Neural cell (in vitro differentiated cells): ENCODE data around the gene DLG2. TPM values are rescaled to one million over a fixed set of nuclear protein-coding genes. Genes with fewer than 3 reads are reported as not detected.

Source experiments
- H2AFZ ChIP-seq: fragments of 200-600, 300-800 bp; sonication (generic), shearing (Covaris generic); 2 replicates; pipeline ENCODE4 v1.6.0; 2014; ENCODE audit warnings: low read depth, mild to moderate bottlenecking, antibody characterized with exemption, low read length, moderate library complexity
- H3F3A ChIP-seq: fragments of 200-600 bp; shearing (Covaris generic); 2 replicates; pipeline ENCODE4 v1.6.1; 2016; ENCODE audit warnings: mild to moderate bottlenecking, moderate library complexity, mixed read lengths, antibody characterized with exemption, low read length; ENCODE audit not compliant: insufficient read depth, poor library complexity, severe bottlenecking
- H3K27ac ChIP-seq: fragments of 200-600, 300-800 bp; sonication (generic), shearing (Covaris generic); 2 replicates; pipeline ENCODE4 v1.5.1; 2014; ENCODE audit warnings: mild to moderate bottlenecking, low read length, moderate library complexity
- H3K27me3 ChIP-seq: fragments of 300-800, 200-600 bp; sonication (generic), shearing (Covaris generic); 2 replicates; pipeline ENCODE4 v1.6.0; 2014; ENCODE audit warnings: mild to moderate bottlenecking, low read depth, low read length, moderate library complexity; ENCODE audit not compliant: insufficient read depth
- H3K36me3 ChIP-seq: fragments of 300-800, 200-600 bp; sonication (generic), shearing (Covaris generic); 2 replicates; pipeline ENCODE4 v1.5.1; 2014; ENCODE audit warnings: mild to moderate bottlenecking, antibody characterized with exemption, low read length, moderate library complexity; ENCODE audit not compliant: insufficient read depth
- H3K4me2 ChIP-seq: fragments of 300-800, 200-600 bp; sonication (generic), shearing (Covaris generic); 2 replicates; pipeline ENCODE4 v1.6.0; 2014; ENCODE audit warnings: mild to moderate bottlenecking, low read length
- H3K4me3 ChIP-seq: fragments of 300-800, 200-600 bp; sonication (generic), shearing (Covaris generic); 2 replicates; pipeline ENCODE4 v1.5.1; 2014; ENCODE audit warnings: mild to moderate bottlenecking, low read length, moderate library complexity
- H3K79me2 ChIP-seq: fragments of 200-600 bp; shearing (Covaris generic); replicated peaks from 2 replicates; pipeline ENCODE4 v1.6.0; 2014; ENCODE audit warnings: mild to moderate bottlenecking, low read length, moderate library complexity; ENCODE audit not compliant: insufficient read depth
- H3K9ac ChIP-seq: fragments of 300-800, 200-600 bp; sonication (generic), shearing (Covaris generic); 2 replicates; pipeline ENCODE4 v1.6.1; 2016; ENCODE audit warnings: mild to moderate bottlenecking, low read length, mixed read lengths
- H3K9me2 ChIP-seq: fragments of 200-600 bp; shearing (Covaris generic); 2 replicates; pipeline ENCODE4 v1.6.1; 2016; ENCODE audit warnings: mild to moderate bottlenecking, low read length, mixed read lengths; ENCODE audit not compliant: insufficient read depth
- H3K9me3 ChIP-seq: fragments of 200-600, 300-800 bp; sonication (generic), shearing (Covaris generic); 2 replicates; pipeline ENCODE4 v1.6.1; 2016; ENCODE audit warnings: mild to moderate bottlenecking, mixed run types, low read length, moderate library complexity, mixed read lengths
- H4K20me1 ChIP-seq: fragments of 200-600 bp; shearing (Covaris generic); 2 replicates; pipeline ENCODE4 v1.6.1; 2016; ENCODE audit warnings: mild to moderate bottlenecking, mixed run types; ENCODE audit not compliant: insufficient read depth
- CTCF ChIP-seq: fragments of 450-650 bp; IDR thresholded peaks from 2 replicates; pipeline ENCODE4 v1.5.1; 2014; ENCODE audit warnings: antibody characterized with exemption, mild to moderate bottlenecking, moderate library complexity; ENCODE audit not compliant: poor library complexity, severe bottlenecking
- EP300 ChIP-seq: fragments of 450-650 bp; conservative IDR thresholded peaks from 2 replicates; pipeline ENCODE4 v1.6.1; 2014; ENCODE audit warnings: antibody characterized with exemption, mild to moderate bottlenecking, moderate library complexity; ENCODE audit not compliant: poor library complexity, severe bottlenecking
- EZH2 ChIP-seq: fragments of 200-600, 300-800 bp; shearing (Covaris generic), sonication (generic); IDR thresholded peaks from 2 replicates; pipeline ENCODE4 v1.6.1; 2014; ENCODE audit warnings: antibody characterized with exemption, low read length, borderline replicate concordance, mild to moderate bottlenecking; ENCODE audit not compliant: insufficient read depth, poor library complexity, severe bottlenecking
- MXI1 ChIP-seq: fragments of 450-650 bp; conservative IDR thresholded peaks from 2 replicates; pipeline ENCODE4 v1.6.1; 2014; ENCODE audit warnings: antibody characterized with exemption, mild to moderate bottlenecking; ENCODE audit not compliant: poor library complexity, severe bottlenecking
- POLR2AphosphoS5 ChIP-seq: IDR thresholded peaks from 2 replicates; pipeline ENCODE4 v1.6.1; 2012
- RAD21 ChIP-seq: fragments of 450-650 bp; conservative IDR thresholded peaks from 2 replicates; pipeline ENCODE4 v1.6.1; 2014; ENCODE audit warnings: antibody characterized with exemption, mild to moderate bottlenecking, moderate library complexity
- REST ChIP-seq: IDR thresholded peaks from 2 replicates; pipeline ENCODE4 v1.6.1; 2012; ENCODE audit warnings: borderline replicate concordance
- SMC3 ChIP-seq: fragments of 450-650 bp; conservative IDR thresholded peaks from 2 replicates; pipeline ENCODE4 v1.6.1; 2014; ENCODE audit warnings: antibody characterized with exemption, mild to moderate bottlenecking, moderate library complexity; ENCODE audit not compliant: poor library complexity
- TAF1 ChIP-seq: IDR thresholded peaks from 2 replicates; pipeline ENCODE4 v1.6.1; 2012; ENCODE audit warnings: low read depth
- polyA plus RNA-seq: library from polyadenylated mRNA; depleted of rRNA; stranded (reverse); fragments of >200 nt; gene quantifications from 2 replicates; pipeline ENCODE4 v1.2.3, GENCODE V29; 2014

DLG2 gene
- polyA plus RNA-seq, 1 donor from 2014 or later: 179 TPM

GRCh38 chr11:84383576-84383975 lies 1243.6 kb downstream of the DLG2 start:
- Histone ChIP-seq H3F3A (no peaks in the 10 kb centered on the region), H3K9ac (no peak overlapping the region), H3K27me3 (no peaks in the 10 kb centered on the region), H3K36me3 (no peaks in the 10 kb centered on the region), H3K4me2 (no peak overlapping the region), H4K20me1 (no peaks in the 10 kb centered on the region), H3K79me2 (no peaks in the 10 kb centered on the region), H3K27ac (no peak overlapping the region), H2AFZ (no peak overlapping the region), H3K4me3 (no peak overlapping the region), H3K9me3 (no peaks in the 10 kb centered on the region), H3K9me2 (no peaks in the 10 kb centered on the region)
- no peak for TF ChIP-seq EZH2
- TF ChIP-seq MXI1: no peak
- TF ChIP-seq RAD21: no peak

- H3K4me2 ChIP-seq: no peak overlapping the region
- TF ChIP-seq EZH2: no peak
- no peak for TF ChIP-seq SMC3
- TF ChIP-seq TAF1: no peak
- TF ChIP-seq EP300: no peak
- TF ChIP-seq REST: no peak
- no peak for TF ChIP-seq RAD21
- no peak for TF ChIP-seq MXI1
- no peak for TF ChIP-seq CTCF
- TF ChIP-seq POLR2AphosphoS5: no peak
- no peaks in the 10 kb centered on the region for H4K20me1 ChIP-seq
- no peaks in the 10 kb centered on the region for H3K9me3 ChIP-seq
- no peak overlapping the region for H3K4me3 ChIP-seq
- H3F3A ChIP-seq: no peaks in the 10 kb centered on the region
- H3K27ac ChIP-seq: no peak overlapping the region
- no peak overlapping the region for H3K9ac ChIP-seq
- no peaks in the 10 kb centered on the region for H3K36me3 ChIP-seq
- no peaks in the 10 kb centered on the region for H3K9me2 ChIP-seq
- H3K27me3 ChIP-seq: no peaks in the 10 kb centered on the region
- no peaks in the 10 kb centered on the region for H3K79me2 ChIP-seq
- no peak overlapping the region for H2AFZ ChIP-seq
Measured at GRCh38 chr11:84381666-84382065, 1245.5 kb downstream of the DLG2 start.
